RCC 7860 (cell line): ENCODE measurements around the gene IFI30.

Experiments
- DNase-seq: peaks from one replicate; pipeline ENCODE4 v3.0.0-alpha.2; 2015; ENCODE audit warnings: low spot score
- FAIRE-seq: peaks from 2 replicates; lab custom pipeline; 2012; peaks lifted over from hg19 to GRCh38; lab: Jason Lieb, UNC

Gene IFI30

GRCh38 chr19:18223860-18224524 lies 50.4 kb downstream of the IFI30 start:
- no peak for DNase-seq

GRCh38 chr19:18224525-18225354 lies 51.1 kb downstream of the IFI30 start:
- DNase-seq (peak; percentile 88), FAIRE-seq (peak; percentile 91)

More at GRCh38 chr19:18223860-18224524, 50.4 kb downstream of the IFI30 start:
- FAIRE-seq: no peak

GRCh38 chr19:18225355-18225701 lies 51.7 kb downstream of the IFI30 start:
- no peak for FAIRE-seq
- DNase-seq: no peak

DNA sequence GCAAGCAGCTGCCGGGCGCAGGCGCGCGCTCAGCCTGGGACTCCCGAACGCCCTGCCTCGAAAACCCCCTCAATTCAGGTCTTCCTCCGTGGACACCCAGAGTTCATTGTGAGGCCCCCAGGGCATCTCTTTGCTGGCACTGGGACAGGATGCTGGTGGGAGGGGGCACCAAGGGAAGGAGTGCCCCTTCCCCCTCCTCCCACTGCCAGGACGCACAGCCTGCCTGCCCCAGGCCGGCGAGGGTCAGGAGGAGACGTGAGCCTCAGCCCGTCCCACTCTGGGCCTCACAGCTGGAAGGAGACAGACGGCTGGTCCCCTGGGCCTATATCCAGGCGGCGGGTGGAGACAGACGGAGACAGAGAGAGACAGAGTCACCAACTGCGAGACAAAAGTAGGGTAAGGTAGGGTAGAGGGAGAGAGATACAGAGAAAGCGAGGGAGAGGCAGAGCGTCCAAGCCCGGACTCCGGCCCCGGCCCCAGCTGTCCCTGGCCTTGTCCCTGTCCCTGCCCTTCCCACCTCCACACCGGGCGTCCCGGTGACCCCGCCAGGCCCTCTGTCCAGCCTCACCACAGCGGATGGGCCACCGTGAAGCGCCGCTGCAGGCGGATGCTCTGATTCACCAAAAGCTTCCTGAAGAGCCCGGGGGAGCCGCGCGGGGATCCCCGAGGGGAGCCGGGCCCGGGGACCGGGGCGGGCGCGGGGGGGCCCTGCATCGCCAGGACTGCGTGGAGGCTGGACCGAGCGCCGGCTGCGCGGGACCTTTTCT lies 52.3 kb downstream of the IFI30 start, which contains the start of gene PDE4C:
TSS of gene PDE4C (minus strand) at position 737 of the 767 bp plus-strand sequence. CDS start at position 714, 23 bp downstream.
- DNase-seq (no peak), FAIRE-seq (no peak)

DNA sequence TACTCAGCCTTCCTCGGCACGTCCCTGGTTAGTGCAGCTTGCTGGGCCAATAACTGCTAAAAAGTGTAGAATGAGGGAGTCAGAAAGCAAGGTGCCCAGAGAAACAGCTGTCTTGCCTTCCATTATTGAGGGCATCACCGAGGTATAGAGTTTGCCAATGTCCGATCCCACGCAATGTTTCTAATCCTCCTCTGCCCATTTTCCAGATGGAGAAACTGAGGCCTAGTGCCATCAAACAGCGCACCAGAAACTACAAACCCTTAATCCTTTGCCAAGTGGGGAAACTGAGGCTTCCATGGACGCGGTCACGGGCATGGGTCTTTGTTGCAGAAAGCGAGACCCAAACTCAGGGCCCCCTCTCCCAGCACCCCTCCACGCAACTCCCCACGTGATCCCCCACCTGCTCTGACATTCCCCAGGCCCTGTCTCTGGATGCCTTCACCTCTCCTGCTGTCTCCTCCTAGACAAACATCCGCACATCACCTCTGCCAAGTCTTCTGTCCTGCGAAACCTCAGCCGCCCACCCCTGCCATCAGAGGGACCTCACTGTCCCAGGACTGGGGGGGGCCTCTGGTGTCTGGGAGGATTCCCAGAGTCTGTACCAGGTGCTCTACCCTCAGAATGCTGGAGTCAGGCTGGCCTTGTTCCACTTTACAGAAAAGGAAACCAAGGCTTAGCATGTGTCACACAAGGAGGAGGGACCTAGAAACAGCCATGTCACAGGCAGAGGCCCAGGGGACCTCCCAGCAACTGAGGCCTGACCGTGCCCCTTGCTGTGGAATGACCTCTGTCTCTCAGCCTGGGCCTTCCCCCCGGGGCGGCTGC lies 53.6 kb downstream of the IFI30 start:
- DNase-seq (no peak), FAIRE-seq (no peak)
